ENCODE data around the gene ALKBH7.
"Not testable (repeated sequence)": the region's sequence is repeated elsewhere in the genome, so short reads cannot be mapped to it uniquely, and the experiment has no call there.

The ALKBH7 gene

GRCh38 chr19:6372594-6373095, at the start of gene ALKBH7:
Gene ALKBH7 (plus strand): TSS chr19:6372794. CDS start chr19:6372821, 27 bp downstream.
- peak; percentile 99 for DNase-seq (ENCODE audit: low read depth, low spot score)

GRCh38 chr19:6324757-6325156, 47.8 kb upstream of the ALKBH7 start:
- DNase-seq (ENCODE audit: low read depth, low spot score): no peak

- DNase-seq (ENCODE audit: low read depth, low spot score): no peak
These were observed 47.0 kb upstream of the ALKBH7 start for GRCh38 chr19:6325614-6326013.

- DNase-seq (ENCODE audit: low read depth, low spot score): no peak
These were observed 45.8 kb upstream of the ALKBH7 start for GRCh38 chr19:6326815-6327214.

- DNase-seq (ENCODE audit: low read depth, low spot score): no peak
These were observed 39.2 kb upstream of the ALKBH7 start, which contains the start of gene ACER1 for GRCh38 chr19:6333439-6333838. Gene ACER1 (minus strand): TSS chr19:6333612. CDS start chr19:6333551, 61 bp downstream.

GRCh38 chr19:6334490-6335285, 37.9 kb upstream of the ALKBH7 start:
- DNase-seq (ENCODE audit: low read depth, low spot score): no peak

- no peak for DNase-seq (ENCODE audit: low read depth, low spot score)
These were observed 31.9 kb upstream of the ALKBH7 start for GRCh38 chr19:6340493-6341201.

GRCh38 chr19:6343462-6343861, 29.1 kb upstream of the ALKBH7 start:
- DNase-seq (ENCODE audit: low read depth, low spot score): no peak

GRCh38 chr19:6349271-6349670, 23.3 kb upstream of the ALKBH7 start:
- DNase-seq (ENCODE audit: low read depth, low spot score): not testable (repeated sequence)

GRCh38 chr19:6350688-6351087, 21.9 kb upstream of the ALKBH7 start:
- no peak for DNase-seq (ENCODE audit: low read depth, low spot score)

GRCh38 chr19:6352381-6353165, 20.0 kb upstream of the ALKBH7 start:
- DNase-seq (ENCODE audit: low read depth, low spot score): no peak

- DNase-seq (ENCODE audit: low read depth, low spot score): no peak
These were observed 18.4 kb upstream of the ALKBH7 start for GRCh38 chr19:6354098-6354674.

GRCh38 chr19:6355321-6356040, 17.1 kb upstream of the ALKBH7 start:
- not testable (repeated sequence) for DNase-seq (ENCODE audit: low read depth, low spot score)

- no peak for DNase-seq (ENCODE audit: low read depth, low spot score)
These were observed 15.4 kb upstream of the ALKBH7 start for GRCh38 chr19:6357174-6357573.

GRCh38 chr19:6358003-6358402, 14.6 kb upstream of the ALKBH7 start:
- no peak for DNase-seq (ENCODE audit: low read depth, low spot score)

GRCh38 chr19:6359568-6360341, 12.8 kb upstream of the ALKBH7 start:
- DNase-seq (ENCODE audit: low read depth, low spot score): no peak

GRCh38 chr19:6360445-6360844, 12.1 kb upstream of the ALKBH7 start:
- DNase-seq (ENCODE audit: low read depth, low spot score): not testable (repeated sequence)

GRCh38 chr19:6360857-6361216, 11.8 kb upstream of the ALKBH7 start:
- not testable (repeated sequence) for DNase-seq (ENCODE audit: low read depth, low spot score)

GRCh38 chr19:6362027-6362350, 10.6 kb upstream of the ALKBH7 start:
- DNase-seq (ENCODE audit: low read depth, low spot score): no peak

GRCh38 chr19:6362351-6362801, 10.2 kb upstream of the ALKBH7 start:
- no peak for DNase-seq (ENCODE audit: low read depth, low spot score)

Measured in smooth muscle cell of the brain vasculature (primary cell).